K562 (cell line): Measurements from ENCODE around the gene ZRANB3. TPM values are rescaled to one million over a fixed set of nuclear protein-coding genes. Genes with fewer than 3 reads are reported as not detected.

Experiments
- ATAC-seq: fragments of 200-7000 bp; cut with Tn5 transposase; 3 replicates; pipeline ENCODE4 v1.9.1; 2020; ENCODE audit warnings: moderate library complexity
- BruUV-seq: library from RNA; stranded (reverse); fragments of 400-500 nt; replicated peaks from 2 replicates; lab custom pipeline; 2021; lab: Mats Ljungman, UMichigan
- CTCF ChIA-PET: fragments of 300-600 bp; formaldehyde crosslinking; extraction: SDS; loops from one replicate; lab custom pipeline; 2021; ENCODE audit warnings: low intra/inter-chr PET ratio; lab: Yijun Ruan, JAX
- POLR2A ChIA-PET: fragments of 300-600, 350-650 bp; sonication (Branson Sonifier 250); formaldehyde crosslinking; extraction: SDS; loops from one replicate; lab custom pipeline; 2021; ENCODE audit warnings: antibody characterized with exemption, inconsistent platforms; lab: Yijun Ruan, JAX
- DNase-seq, 4 experiments: peaks; one replicate each; pipeline versions ENCODE4 v3.0.0 to v3.0.0-alpha.2; 2011 to 2018; ENCODE audit warnings: low spot score in 3 of 4, mixed read lengths in 3 of 4; ENCODE audit errors: extremely low read depth in 1 of 4
- FAIRE-seq: peaks from 2 replicates; lab custom pipeline; 2011; peaks lifted over from hg19 to GRCh38; lab: Jason Lieb, UNC
- H2AFZ ChIP-seq: 2 replicates; pipeline ENCODE4 v1.6.0; 2011; ENCODE audit warnings: low read depth, low read length, control low read depth, inconsistent platforms
- H3K27ac ChIP-seq: fragments of 200-600 bp; 3 replicates; pipeline ENCODE4 v1.8.0; 2011; ENCODE audit warnings: low read depth, mild to moderate bottlenecking, control low read depth, inconsistent platforms, low read length, moderate library complexity, mixed read lengths; ENCODE audit errors: extremely low read depth
- H3K27me3 ChIP-seq, 2 experiments: fragments of 300-600 bp in 1 of 2; 2 replicates in 1 of 2; 3 replicates in 1 of 2; pipeline versions ENCODE4 v1.6.0 to v1.8.0; 2011; ENCODE audit warnings: inconsistent platforms in 2 of 2, low read length in 2 of 2, mild to moderate bottlenecking in 1 of 2, mixed read lengths in 1 of 2, moderate library complexity in 1 of 2; ENCODE audit not compliant: control insufficient read depth in 2 of 2, insufficient read depth in 2 of 2
- H3K36me3 ChIP-seq: fragments of 300-600 bp; 3 replicates; pipeline ENCODE4 v1.8.0; 2011; ENCODE audit warnings: mild to moderate bottlenecking, low read length, inconsistent platforms; ENCODE audit not compliant: control insufficient read depth, insufficient read depth
- H3K4me1 ChIP-seq, 2 experiments: fragments of 200-600 bp in 1 of 2; replicated peaks in 1 of 2; 2 replicates in 1 of 2; 3 replicates in 1 of 2; pipeline versions ENCODE4 v1.5.1 to v1.8.0; 2011; ENCODE audit warnings: inconsistent platforms in 2 of 2, low read length in 2 of 2, mild to moderate bottlenecking in 1 of 2, mixed read lengths in 1 of 2, moderate library complexity in 1 of 2; ENCODE audit not compliant: control insufficient read depth in 2 of 2, insufficient read depth in 2 of 2
- H3K4me2 ChIP-seq: 2 replicates; pipeline ENCODE4 v1.6.1; 2011; ENCODE audit warnings: low read length, control low read depth, inconsistent platforms, mixed read lengths; ENCODE audit not compliant: insufficient read depth
- H3K4me3 ChIP-seq: fragments of 200-600 bp; sonication (generic), shearing (Covaris generic); 2 replicates; pipeline ENCODE4 v1.5.1; 2016; ENCODE audit warnings: control low read depth, inconsistent platforms
- H3K79me2 ChIP-seq: fragments of 200-600 bp; 3 replicates; pipeline ENCODE4 v1.8.0; 2011; ENCODE audit warnings: low read length, inconsistent platforms; ENCODE audit not compliant: control insufficient read depth, insufficient read depth
- H3K9ac ChIP-seq, 2 experiments: 2 replicates each; pipeline versions ENCODE4 v1.6.0 to v1.6.1; 2011; ENCODE audit warnings: low read depth in 2 of 2, low read length in 2 of 2, control low read depth in 1 of 2, inconsistent platforms in 1 of 2, mild to moderate bottlenecking in 1 of 2, mixed read lengths in 1 of 2; ENCODE audit not compliant: insufficient read depth in 1 of 2
- H3K9me1 ChIP-seq: one replicate; pipeline ENCODE4 v1.6.0; 2011; ENCODE audit warnings: inconsistent platforms, mild to moderate bottlenecking, low read length, moderate library complexity; ENCODE audit not compliant: control insufficient read depth, insufficient read depth
- H3K9me3 ChIP-seq: replicated peaks from 2 replicates; pipeline ENCODE4 v1.5.1; 2011; ENCODE audit warnings: low read depth, low read length, inconsistent platforms; ENCODE audit not compliant: control insufficient read depth, insufficient read depth
- H4K20me1 ChIP-seq: replicated peaks from 2 replicates; pipeline ENCODE4 v1.6.1; 2011; ENCODE audit warnings: low read length, inconsistent platforms, mixed read lengths; ENCODE audit not compliant: control insufficient read depth, insufficient read depth
- HCFC1 ChIP-seq: IDR thresholded peaks from 2 replicates; pipeline ENCODE4 v1.6.1; 2012; ENCODE audit warnings: low read depth, low read length, improper control_type of control experiment
- HMGXB4 ChIP-seq: sonication (generic); formaldehyde crosslinking; IDR thresholded peaks from 2 replicates; pipeline ENCODE4 v1.8.1; 2023; ENCODE audit warnings: mild to moderate bottlenecking, missing genetic modification reagents
- PBX2 ChIP-seq, 2 experiments: IDR thresholded peaks in 1 of 2; conservative IDR thresholded peaks in 1 of 2; 2 replicates each; pipeline ENCODE4 v1.6.1; 2016; ENCODE audit warnings: low read depth in 2 of 2, mild to moderate bottlenecking in 1 of 2, missing compliant biosample characterization in 1 of 2, missing genetic modification characterization in 1 of 2, moderate library complexity in 1 of 2
- SRF ChIP-seq, 2 experiments: fragments of 250-450, 450-650 bp in 1 of 2; sonication (Bioruptor Pico) in 1 of 2; sonication (generic) in 1 of 2; formaldehyde crosslinking; IDR thresholded peaks; 2 replicates each; pipeline versions ENCODE4 v1.5.0 to v1.5.1; 2020 to 2022; ENCODE audit warnings: mild to moderate bottlenecking in 1 of 2, missing genetic modification reagents in 1 of 2
- YBX1 ChIP-seq: fragments of 450-650 bp; IDR thresholded peaks from 2 replicates; pipeline ENCODE4 v1.7.1; 2016; ENCODE audit warnings: mild to moderate bottlenecking
- ZNF175 ChIP-seq: fragments of 200-800 bp; sonication (Bioruptor generic); IDR thresholded peaks from 2 replicates; pipeline ENCODE4 v1.6.1; 2016; ENCODE audit warnings: low read depth, mild to moderate bottlenecking, missing genetic modification characterization, missing compliant biosample characterization
- ZNF212 ChIP-seq: fragments of 450-650 bp; formaldehyde crosslinking; IDR thresholded peaks from 2 replicates; pipeline ENCODE4 v1.4.0; 2020; ENCODE audit warnings: mild to moderate bottlenecking
- ZNF41 ChIP-seq: fragments of 250-450 bp; sonication (Bioruptor Pico); conservative IDR thresholded peaks from 2 replicates; pipeline ENCODE4 v1.4.0; 2020; ENCODE audit warnings: mild to moderate bottlenecking
- ZNF592 ChIP-seq: fragments of 450-650 bp; IDR thresholded peaks from 2 replicates; pipeline ENCODE4 v1.6.1; 2017; ENCODE audit warnings: antibody characterized with exemption, mild to moderate bottlenecking
- WGBS: fragments of 100-300 bp; shearing (Covaris generic); methylation state at CpG from one replicate; pipeline ENCODE4 v1.1.6; 2016; ENCODE audit warnings: low coverage, mixed read lengths; ENCODE audit not compliant: insufficient coverage; ENCODE audit errors: missing lambda C conversion rate; 5-methylcytosine and 5-hydroxymethylcytosine counted together
- in situ Hi-C: fragments of 300-500 bp; cut with MboI; formaldehyde crosslinking; loops from 4 replicates; pipeline ENCODE4 v1.15.0; 2018; ENCODE audit warnings: inconsistent platforms, mixed read lengths
- intact Hi-C: fragments of 100-400 bp; cut with micrococcal nuclease; formaldehyde crosslinking; loops from 2 replicates; pipeline ENCODE4 v1.14.2; 2022
- polyA plus RNA-seq, 8 experiments: library from polyadenylated mRNA; depleted of rRNA in 4 of 8; stranded (reverse) in 5 of 8; unstranded in 3 of 8; fragments of >200 nt; fragmentation: Nextera tagmentation in 2 of 8; fragmentation: Illumina TruSeq in 1 of 8; extraction: Ambion mirVana in 2 of 8; extraction: Trizol in 1 of 8; gene quantifications; 2 replicates each; pipeline versions ENCODE4 v1.2.1 to v1.2.3, GENCODE V29; 2011 to 2014; ENCODE audit warnings: inconsistent platforms in 1 of 8, missing spikeins in 1 of 8
- total RNA-seq, 7 experiments: library from RNA; depleted of rRNA in 6 of 7; stranded (reverse); fragments of >200 nt in 6 of 7; fragmentation: Illumina TruSeq in 2 of 7; extraction: Trizol in 2 of 7; gene quantifications; 2 replicates each; pipeline versions ENCODE4 v1.2.1 to v1.2.3, GENCODE V29; 2011 to 2021; ENCODE audit warnings: low replicate concordance in 1 of 7
- TF ChIP-seq, protein P1 (sequence below): fragments of 450-650 bp; formaldehyde crosslinking; IDR thresholded peaks from 2 replicates; pipeline ENCODE4 v1.4.0; 2020; ENCODE audit warnings: mild to moderate bottlenecking, mixed read lengths

The ZRANB3 gene
- total and polyA plus RNA-seq, 9 of the 15 experiments (the other 6 are each of a cell fraction or from before 2014, with no cell fraction given) = 8.6 to 21.3 (median 14.7) TPM

DNA sequence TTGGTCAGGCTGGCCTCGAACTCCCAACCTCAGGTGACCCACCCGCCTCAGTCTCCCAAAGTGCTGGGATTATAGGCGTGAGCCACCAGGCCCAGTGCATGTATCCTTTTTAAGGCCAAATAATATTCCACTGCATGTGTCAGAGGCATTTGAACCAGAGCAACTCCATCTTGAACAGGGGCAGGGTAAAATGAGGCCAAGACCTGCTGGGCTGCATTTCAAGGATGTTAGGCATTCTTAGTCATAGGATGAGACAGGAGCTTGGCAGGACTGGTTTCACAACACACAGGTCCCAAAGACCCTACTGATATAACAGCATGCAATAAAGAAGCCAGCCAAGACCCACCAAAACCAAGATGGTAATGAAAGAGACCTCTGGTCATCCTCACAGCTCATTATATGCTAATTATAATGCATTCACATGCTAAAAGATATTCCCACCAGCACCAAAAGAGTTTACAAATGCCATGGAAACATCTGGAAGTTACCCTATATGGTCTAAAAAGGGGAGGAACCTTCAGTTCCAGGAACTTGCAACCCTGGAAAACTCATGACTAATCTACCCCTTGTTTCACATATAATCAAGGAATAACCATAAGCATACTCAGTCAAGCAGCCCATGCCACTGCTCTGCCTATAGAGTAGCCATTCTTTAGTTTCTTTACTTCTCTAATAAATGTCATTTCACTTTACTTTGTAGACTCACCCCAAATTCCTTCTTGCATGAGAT, 274.3 kb downstream of the ZRANB3 start:
- no peak overlapping the region for H3K4me2 ChIP-seq
- H4K20me1 ChIP-seq = no peaks in the 10 kb centered on the region
- POLR2A ChIA-PET = interaction anchor here (0.8 kb wide), 1 partner anchor 430 kb away, joined by 3 read pairs; no protein-coding TSS in a partner anchor
- no peaks in the 10 kb centered on the region for H3K9me1 ChIP-seq
- H3K79me2 ChIP-seq = no peaks in the 10 kb centered on the region
- BruUV-seq = no TSS peak
- DNase-seq (peak in 1 of 4 experiments; percentile 8), ATAC-seq (no peak), FAIRE-seq (no peak)
- no peak overlapping the region for H2AFZ ChIP-seq
- no peak overlapping the region for H3K4me3 ChIP-seq
- no peaks in the 10 kb centered on the region for H3K36me3 ChIP-seq
- intact Hi-C loops (loop anchor here (5.0 kb wide), 1 partner anchor 254 kb away; no protein-coding TSS in a partner anchor), in situ Hi-C loops (no loop called here)
- no peak overlapping the region for H3K27ac ChIP-seq
- no peaks in the 10 kb centered on the region for H3K9me3 ChIP-seq
- no peaks in the 10 kb centered on the region for H3K27me3 ChIP-seq
- H3K9ac ChIP-seq = no peak overlapping the region
- no peaks in the 10 kb centered on the region for H3K4me1 ChIP-seq
- WGBS = 92% methylated on average over 2 of the region's 3 CpGs
- CTCF ChIA-PET = no interaction called here
- TF ChIP-seq ZNF175 (CRISPR knock-in tag) (peak; percentile 81), YBX1 (no peak), HCFC1 (no peak), SRF (CRISPR knock-in tag; IDR thresholded peaks at IDR 0.05) (peak in 1 of 2 experiments; percentile 46; a peak in 1 of 4 replicates), PBX2 (CRISPR knock-in tag; IDR thresholded peaks at IDR 0.05; ENCODE audit: low read depth) (no peak), PBX2 (tag; conservative IDR thresholded peaks at IDR 0.05; ENCODE audit: low read depth) (no peak), ZNF592 (peak; percentile 78), ZNF41 (CRISPR knock-in tag) (no peak), HMGXB4 (CRISPR knock-in tag) (no peak), ZNF212 (CRISPR knock-in tag) (no peak)
- TF ChIP-seq, protein P1, sequence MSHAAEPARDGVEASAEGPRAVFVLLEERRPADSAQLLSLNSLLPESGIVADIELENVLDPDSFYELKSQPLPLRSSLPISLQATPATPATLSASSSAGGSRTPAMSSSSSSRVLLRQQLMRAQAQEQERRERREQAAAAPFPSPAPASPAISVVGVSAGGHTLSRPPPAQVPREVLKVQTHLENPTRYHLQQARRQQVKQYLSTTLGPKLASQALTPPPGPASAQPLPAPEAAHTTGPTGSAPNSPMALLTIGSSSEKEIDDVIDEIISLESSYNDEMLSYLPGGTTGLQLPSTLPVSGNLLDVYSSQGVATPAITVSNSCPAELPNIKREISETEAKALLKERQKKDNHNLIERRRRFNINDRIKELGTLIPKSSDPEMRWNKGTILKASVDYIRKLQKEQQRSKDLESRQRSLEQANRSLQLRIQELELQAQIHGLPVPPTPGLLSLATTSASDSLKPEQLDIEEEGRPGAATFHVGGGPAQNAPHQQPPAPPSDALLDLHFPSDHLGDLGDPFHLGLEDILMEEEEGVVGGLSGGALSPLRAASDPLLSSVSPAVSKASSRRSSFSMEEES (CRISPR knock-in tag) = no peak
